SU-DHL-6 (cell line): ENCODE results near the gene OR2T1.

Experiments used
- EZH2phosphoT487 ChIP-seq: fragments of 200-600 bp; sonication (generic), shearing (Covaris generic); conservative IDR thresholded peaks from 2 replicates; pipeline ENCODE4 v1.6.1; 2018; ENCODE audit warnings: mild to moderate bottlenecking, antibody characterized with exemption, low read length, moderate library complexity, mixed read lengths
- TF ChIP-seq, protein P1 (sequence below): fragments of 200-600 bp; sonication (generic); IDR thresholded peaks from one replicate; pipeline ENCODE4 v1.5.1; 2017; ENCODE audit warnings: antibody characterized with exemption, mild to moderate bottlenecking, low read length, moderate library complexity; ENCODE audit not compliant: insufficient read depth, poor library complexity, severe bottlenecking

DNA sequence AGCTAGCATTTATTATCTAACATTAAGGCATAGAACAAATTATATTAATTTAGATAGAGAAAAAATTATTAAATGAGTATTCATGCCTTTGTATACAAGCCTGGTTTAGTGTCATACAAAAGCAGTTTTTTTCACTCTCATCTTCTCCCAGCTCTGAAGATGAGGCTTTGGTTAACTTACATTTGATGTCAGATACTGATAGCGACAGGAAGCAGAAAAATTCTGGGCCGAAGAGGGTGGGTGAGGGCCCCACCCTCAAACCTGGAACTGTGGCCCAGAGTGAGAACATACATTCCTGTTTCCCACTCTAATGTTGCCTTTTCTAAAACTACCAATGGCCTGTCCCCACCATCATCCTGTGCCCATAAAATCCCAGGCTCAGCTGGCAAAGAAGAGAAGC is 15.0 kb downstream of the OR2T1 start:
- TF ChIP-seq, protein P1, sequence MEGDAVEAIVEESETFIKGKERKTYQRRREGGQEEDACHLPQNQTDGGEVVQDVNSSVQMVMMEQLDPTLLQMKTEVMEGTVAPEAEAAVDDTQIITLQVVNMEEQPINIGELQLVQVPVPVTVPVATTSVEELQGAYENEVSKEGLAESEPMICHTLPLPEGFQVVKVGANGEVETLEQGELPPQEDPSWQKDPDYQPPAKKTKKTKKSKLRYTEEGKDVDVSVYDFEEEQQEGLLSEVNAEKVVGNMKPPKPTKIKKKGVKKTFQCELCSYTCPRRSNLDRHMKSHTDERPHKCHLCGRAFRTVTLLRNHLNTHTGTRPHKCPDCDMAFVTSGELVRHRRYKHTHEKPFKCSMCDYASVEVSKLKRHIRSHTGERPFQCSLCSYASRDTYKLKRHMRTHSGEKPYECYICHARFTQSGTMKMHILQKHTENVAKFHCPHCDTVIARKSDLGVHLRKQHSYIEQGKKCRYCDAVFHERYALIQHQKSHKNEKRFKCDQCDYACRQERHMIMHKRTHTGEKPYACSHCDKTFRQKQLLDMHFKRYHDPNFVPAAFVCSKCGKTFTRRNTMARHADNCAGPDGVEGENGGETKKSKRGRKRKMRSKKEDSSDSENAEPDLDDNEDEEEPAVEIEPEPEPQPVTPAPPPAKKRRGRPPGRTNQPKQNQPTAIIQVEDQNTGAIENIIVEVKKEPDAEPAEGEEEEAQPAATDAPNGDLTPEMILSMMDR = no peak
- no peak for TF ChIP-seq EZH2phosphoT487
